PC-3 (cell line): ENCODE measurements around the gene ONECUT2.

Source experiments
- CTCF ChIP-seq: fragments of 300-600 bp; sonication (generic); conservative IDR thresholded peaks from 2 replicates; pipeline ENCODE4 v1.5.1; 2017; ENCODE audit warnings: antibody characterized with exemption, low read depth, mild to moderate bottlenecking, low read length
- EZH2 ChIP-seq: fragments of 300-600 bp; sonication (generic); IDR thresholded peaks from one replicate; pipeline ENCODE4 v1.6.1; 2017; ENCODE audit warnings: antibody characterized with exemption, mild to moderate bottlenecking, low read length; ENCODE audit not compliant: unreplicated experiment

GRCh38 chr18:57502624-57503023, 67.5 kb downstream of the ONECUT2 start:
- TF ChIP-seq CTCF (no peak), EZH2 (no peak)
